IPS DF 19.7 (cell line): ENCODE data around the gene EXOC4.
"Not testable (repeated sequence)": the region's sequence is repeated elsewhere in the genome, so short reads cannot be mapped to it uniquely, and the experiment has no call there.

ENCODE experiments used
- DNase-seq: peaks from one replicate; pipeline ENCODE4 v3.0.0-alpha.2; 2013; ENCODE audit warnings: low read depth, low spot score

The EXOC4 gene

DNA sequence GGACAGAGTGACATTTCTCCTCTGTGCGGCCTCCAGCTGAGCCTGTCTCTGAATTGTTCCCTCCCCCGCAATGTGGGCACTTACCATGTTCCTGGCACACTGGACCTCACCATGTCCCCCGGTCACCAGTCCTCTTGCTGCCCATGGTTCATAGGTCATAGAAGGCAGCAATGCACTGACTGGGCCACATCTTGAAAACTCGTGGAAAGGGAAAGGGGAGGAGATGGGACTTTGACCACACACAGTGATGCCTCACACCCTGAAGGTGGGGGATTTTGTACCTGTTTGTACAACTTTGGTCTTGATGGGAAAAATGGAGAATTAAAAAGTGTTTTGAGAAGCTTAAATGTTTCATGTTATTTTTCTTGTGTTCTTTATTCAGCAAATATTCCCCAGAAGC, 812.5 kb downstream of the EXOC4 start:
- DNase-seq: no peak

- no peak for DNase-seq
Observed at GRCh38 chr7:134067164-134067563, 814.3 kb downstream of the EXOC4 start.

DNA sequence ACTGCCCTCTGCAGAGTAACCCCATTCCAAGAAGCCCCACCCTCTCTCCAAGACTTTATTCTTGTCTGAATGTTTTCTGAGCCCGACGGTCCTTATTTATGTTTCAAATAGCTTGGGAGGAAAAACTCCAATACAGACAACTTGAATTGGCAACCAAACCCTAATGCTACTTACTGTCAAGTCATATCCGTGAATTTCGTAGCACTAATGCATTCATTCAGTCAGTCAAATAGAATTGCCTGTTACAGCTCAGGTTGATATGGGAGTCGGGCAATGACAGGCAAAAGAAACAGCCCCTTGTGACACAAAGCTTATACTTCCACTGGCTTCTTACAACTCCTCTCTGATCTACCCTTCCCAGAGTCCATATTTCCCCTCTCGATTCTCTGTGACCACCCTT, 815.8 kb downstream of the EXOC4 start:
- DNase-seq: no peak

- no peak for DNase-seq
Observed at GRCh38 chr7:134069187-134069586, 816.3 kb downstream of the EXOC4 start.

DNA sequence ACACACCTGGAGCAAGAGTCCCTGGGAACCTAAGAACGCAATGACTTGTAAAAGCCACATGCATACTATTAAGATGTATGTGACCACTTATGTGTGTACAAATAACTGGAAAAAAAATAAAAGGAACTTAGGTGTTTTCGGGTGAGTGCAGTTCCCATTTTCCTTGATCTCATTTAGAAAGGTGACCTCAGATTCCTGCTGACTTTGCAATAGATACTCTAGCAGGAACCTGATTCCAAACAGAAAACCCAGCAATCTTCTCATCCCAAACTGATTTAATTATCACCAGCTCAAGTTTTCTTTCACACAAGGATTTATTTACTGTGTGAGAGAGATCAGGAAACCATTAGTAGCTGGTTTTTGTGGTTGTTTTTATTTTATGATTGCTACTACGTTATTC, 817.8 kb downstream of the EXOC4 start:
- no peak for DNase-seq

DNA sequence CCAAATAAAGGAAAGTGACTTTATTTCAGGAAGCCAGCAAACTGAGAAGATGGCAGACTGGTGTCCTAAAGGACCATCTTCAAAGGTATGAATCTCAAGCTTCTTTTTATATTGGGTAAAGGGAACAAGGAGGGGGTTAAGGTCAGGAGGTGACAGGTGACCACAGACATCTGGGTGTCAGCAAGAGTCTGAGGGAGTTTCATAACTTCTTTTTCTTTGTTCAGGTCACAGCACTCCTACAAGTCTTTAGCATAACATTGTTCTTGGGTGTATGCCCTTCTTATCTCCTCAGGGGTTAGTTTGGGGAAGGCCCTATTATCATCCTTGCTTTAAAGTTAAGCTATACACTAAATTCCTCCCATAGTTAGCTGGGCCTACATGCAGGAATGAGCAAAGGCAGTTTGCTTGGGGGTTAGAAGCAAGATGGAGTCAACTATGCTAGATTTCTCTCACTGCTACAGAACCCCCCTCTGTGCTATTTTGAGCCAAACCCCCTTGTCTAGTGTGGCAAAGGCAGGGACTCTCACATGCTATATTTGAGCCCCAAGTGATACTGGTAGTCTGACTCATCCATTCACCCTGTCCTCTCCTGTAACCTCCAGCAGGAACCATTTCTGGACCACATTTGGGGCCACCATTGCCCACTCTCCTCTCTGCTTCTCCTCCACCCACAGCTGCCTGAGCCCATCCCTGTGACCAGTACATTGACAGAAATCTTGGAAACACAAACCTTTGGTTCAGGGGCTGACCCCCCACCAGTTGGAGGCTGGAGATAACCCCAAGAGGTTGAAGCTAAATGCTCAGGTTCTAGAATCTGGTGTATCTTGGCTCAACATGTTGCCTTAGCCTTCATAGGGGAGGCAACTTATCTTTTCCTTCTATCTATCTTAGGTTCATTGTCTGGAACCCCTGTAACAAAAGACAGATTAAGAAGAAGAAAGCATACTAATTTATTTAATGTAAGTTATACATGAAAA, 818.8 kb downstream of the EXOC4 start:
- DNase-seq: no peak

- DNase-seq: no peak
Observed at GRCh38 chr7:134073276-134073675, 820.4 kb downstream of the EXOC4 start.

DNA sequence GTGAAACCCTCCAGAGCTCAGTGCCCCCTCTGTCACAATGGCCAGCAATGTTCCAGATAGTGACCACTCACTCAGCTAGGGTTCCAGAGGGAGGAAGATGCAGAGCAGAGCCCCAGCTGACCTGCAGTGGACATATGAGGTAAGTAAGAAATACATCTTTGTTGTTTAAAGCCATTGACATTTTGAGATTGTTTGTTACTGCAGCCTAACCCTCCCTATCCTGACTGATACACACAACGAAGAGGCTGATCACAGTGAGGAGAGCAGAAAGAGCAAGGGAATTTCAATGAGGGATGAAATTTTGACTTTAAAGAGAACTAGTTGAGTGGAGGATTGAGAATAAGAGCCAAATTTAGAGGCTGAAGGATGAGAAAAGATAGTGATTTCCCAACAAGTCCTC, 822.9 kb downstream of the EXOC4 start:
- DNase-seq: no peak

DNA sequence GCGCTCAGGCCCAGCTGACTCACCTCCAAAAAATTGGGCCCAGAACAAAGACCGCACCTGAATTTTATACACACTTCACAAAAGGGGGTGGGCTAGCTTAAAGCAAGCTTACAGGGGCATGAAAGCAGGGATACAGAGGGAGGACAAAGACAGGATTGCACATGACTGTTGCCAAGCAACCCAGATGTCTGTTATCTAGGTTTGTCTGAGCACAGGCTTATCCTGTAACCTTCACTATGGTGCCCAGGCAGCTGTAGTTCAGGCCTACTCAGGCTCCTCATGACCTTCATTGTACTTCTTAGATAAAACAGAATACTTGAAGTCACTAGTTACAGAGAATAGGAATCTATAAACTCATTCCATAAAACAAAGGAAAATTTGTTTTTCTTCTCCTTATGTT, 824.7 kb downstream of the EXOC4 start:
- not testable (repeated sequence) for DNase-seq

- DNase-seq: no peak
Observed at GRCh38 chr7:134078991-134079390, 826.1 kb downstream of the EXOC4 start.

DNA sequence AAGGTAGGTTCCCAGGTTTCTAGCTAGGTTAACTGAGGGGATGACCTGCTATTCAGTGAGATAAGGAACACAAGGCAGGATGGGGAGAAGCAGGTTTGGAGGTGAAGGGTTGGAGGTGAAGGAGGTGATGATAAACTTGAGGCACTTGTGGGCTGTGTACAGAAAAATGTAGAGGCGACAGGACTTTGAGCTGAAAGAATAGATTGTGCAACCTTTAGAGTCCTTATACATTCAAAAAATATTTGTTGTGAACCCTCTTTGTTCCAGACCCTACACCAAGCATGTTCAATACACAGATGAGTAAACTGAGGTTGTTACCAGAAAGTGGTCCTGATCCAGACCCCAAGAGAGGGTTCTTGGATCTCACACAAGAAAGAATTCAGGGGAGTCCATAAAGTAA, 828.8 kb downstream of the EXOC4 start:
- no peak for DNase-seq

DNA sequence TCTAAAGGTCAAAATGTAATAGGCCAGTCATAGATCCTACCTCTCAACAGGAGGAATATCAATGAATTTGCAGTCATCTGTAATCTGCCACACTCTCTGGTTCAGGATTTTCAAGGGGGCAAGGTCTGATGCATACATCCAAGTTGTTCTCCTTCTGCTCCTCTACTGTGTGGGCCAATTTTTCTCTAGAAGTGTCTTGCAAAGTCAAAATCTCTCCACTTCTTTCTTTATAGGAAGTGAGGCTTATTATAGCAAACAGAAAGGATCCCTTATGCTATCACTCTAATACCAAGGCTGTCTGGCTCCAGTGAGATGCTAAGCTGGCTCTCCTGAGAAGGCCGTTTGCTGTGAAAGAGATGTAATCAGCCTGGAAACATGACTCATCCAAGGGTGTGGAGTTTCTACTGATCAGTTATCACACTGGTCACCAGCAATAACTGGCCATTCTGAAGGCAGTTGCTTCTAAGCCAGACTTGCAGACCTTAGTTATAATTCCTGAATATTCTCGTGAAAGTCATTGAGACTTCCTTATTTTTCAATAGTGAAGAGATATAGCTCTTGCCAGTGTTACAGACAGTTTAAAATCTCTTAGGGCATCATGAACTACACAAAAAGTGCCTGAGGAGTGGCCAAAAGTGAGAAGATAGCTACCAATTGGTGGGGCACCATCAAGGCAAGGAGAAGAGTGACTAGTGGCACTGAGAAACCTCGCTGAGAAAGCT, 831.0 kb downstream of the EXOC4 start:
- no peak for DNase-seq

- no peak for DNase-seq
Observed at GRCh38 chr7:134084488-134085144, 831.7 kb downstream of the EXOC4 start.

- no peak for DNase-seq
Observed at GRCh38 chr7:134085311-134085710, 832.4 kb downstream of the EXOC4 start.

DNA sequence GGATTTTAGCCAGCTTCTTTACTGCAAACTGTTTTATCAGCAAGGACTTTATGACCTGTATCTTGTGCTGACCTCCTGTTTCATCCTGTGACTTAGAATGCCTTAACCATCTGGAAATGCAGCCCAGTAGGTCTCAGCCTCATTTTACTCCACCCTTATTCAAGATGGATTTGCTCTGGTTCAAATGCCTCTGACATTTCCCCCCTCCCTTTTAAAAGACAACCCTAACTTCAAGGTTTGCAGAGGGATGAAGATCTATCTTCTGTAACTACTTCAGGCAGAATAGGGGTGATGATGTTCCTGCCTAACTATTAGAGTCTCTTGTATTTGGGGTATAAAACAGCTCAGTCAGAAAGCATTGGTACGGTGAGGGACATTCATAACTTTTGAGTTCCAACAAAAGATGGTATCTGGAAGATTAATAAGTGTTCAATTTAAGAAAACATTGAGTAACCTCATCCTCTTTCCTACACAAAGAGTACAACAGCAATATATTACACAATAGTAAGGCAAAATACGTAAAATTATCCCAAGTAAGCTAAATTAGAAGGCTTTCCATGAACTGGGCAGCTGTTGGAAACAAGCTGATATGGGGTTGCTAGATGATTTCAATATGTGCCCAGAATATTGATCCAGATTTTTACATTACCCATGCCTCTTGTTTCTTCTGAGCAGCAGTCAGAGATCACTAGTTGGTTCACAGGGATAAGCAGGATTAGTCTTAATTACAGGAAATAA, 834.3 kb downstream of the EXOC4 start:
- DNase-seq: no peak

DNA sequence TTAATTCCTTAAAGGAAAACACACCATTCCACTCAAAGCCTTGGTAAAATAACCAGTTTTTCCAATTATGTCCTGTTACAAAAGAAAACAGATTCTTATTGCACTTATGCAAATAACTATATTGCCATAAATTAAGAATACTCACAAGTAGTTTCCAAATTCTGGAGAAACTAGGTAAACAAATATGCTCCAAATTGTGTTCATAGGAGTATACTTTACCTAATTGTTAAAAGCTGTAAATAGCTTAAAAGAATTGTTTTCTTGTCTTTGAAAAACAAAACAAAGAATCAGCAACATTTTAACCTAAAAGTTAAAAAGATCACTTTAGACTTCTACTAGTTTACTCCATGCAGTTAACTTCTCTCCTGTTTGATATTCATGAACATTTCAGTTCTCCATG, 835.3 kb downstream of the EXOC4 start:
- no peak for DNase-seq

DNA sequence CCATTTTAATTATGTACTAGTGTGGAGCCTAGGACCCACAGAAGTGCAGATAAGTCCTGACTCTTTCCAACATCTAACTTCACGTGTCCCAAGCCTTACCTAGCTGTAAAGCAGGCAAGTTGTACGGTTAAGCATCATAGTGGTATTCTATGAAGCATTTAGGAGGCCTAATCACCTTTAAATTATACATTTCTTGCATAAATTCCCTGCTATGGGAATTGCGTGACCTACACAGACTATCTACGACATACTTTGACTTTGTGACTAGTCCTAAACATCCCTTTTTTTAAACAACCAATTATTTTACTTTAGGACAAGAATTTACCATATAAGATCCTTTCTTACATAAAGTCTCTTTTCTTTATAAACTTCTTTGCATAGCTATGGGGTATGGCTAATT, 836.6 kb downstream of the EXOC4 start:
- no peak for DNase-seq

- no peak for DNase-seq
Observed at GRCh38 chr7:134098072-134098471, 845.2 kb downstream of the EXOC4 start.

- no peak for DNase-seq
Observed at GRCh38 chr7:134101716-134102115, 848.8 kb downstream of the EXOC4 start.

DNA sequence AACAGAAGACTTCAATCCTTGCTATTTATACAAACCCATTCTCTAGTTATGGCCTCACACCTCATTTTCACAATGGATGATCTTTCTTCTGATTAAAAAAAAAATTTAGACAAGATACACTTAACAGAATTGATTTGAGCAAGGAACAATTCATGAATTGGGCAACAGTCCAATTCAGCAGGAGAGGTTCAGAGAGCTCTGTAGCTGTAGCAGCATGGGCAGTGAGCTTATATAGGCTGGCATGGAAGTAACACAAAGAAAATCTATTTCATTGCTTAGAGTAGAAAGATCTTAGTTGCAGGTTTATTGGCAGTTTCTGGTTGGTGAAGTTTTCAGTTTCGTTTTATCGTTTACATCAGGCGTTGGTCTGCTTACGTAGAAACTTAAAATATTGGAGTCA, 851.3 kb downstream of the EXOC4 start:
- DNase-seq: no peak

- no peak for DNase-seq
Observed at GRCh38 chr7:134105841-134106240, 853.0 kb downstream of the EXOC4 start.

- DNase-seq: no peak
Observed at GRCh38 chr7:134108802-134109201, 855.9 kb downstream of the EXOC4 start.
